GM18870 (cell line): ENCODE data around the gene SLC25A4.

Experiments used
- ATAC-seq: cut with Tn5 transposase; IDR thresholded peaks from one replicate; pipeline ENCODE4 v1.9.1; 2021; ENCODE audit warnings: moderate library complexity; ENCODE audit not compliant: unreplicated experiment

Gene SLC25A4

DNA sequence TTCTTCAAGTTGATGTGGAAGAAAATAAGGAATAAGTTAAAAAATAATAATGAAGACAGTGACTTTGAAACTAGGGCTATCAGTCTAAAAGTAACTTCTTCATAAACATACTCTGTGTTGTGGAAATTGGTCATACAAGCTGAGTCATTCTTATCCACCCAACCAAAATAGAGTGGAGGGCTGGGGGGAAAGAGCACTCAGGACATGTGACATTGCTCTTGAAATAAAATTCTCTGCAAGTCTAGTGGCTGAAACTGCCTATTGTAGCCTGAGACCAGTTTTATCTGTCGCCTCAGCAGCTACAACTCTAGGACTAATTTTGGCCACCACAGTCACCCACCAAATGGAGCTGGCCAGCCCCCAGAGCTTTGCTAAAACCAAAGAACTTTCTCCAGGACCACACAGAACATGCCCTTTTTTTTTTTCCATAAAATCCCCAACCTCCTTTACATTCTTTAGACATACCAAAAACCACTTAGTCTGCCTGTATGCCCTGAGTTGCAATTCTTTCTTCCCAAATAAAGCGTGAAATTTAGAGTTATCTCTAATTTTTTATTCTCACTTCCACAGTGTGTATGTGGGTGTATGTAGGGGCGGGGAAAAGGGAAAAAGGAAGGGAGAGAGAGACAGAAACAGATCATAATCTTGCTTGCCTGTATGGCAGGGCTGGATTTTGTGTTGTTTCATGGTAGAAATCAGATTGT lies 23.0 kb upstream of the SLC25A4 start:
- no peak for ATAC-seq

DNA sequence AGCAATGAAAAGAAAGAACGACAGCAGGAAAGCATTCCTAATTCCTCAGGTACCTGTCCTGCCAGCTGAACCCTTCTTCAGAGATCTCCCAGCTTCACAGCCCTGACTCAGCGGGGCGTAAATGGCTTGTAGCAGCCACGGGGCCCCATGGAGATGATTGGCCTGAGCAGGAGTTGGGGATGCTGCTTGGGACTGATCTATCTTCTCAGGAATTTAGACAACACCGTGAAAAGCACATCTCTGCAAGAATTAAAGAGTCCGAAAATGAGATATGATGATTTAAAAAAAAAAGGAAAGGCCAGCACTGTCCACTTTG lies 22.5 kb upstream of the SLC25A4 start:
- ATAC-seq = no peak

DNA sequence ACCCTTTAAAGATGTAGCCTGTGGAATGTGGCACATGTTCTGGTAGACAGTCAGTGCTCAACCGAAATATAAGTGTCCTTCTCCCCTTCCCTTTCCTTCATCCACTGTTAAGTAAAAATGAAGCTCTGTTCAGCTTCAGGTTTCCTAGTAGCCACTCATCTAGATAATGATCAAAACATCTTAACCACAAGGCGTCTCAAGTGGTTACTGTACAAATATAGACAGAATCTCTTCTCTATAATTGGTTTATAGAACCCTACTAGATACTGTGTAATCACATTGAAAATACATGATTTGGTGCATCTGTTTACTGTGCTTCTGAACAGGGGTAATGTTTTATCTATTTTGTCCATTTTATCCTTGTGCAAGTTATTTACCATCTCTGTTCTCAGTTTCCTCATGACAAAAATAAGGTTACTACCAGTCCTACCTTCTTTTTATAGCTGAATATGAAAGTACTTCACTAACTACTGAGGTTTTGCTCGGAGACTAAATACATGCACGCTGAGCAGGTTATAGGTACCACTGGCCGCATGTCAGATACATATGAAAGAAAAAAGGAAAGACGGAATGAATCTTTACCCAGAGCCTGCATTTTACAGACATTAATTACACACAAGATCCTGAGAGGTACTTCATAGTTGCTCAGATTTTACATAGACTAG lies 20.3 kb upstream of the SLC25A4 start:
- ATAC-seq = no peak

DNA sequence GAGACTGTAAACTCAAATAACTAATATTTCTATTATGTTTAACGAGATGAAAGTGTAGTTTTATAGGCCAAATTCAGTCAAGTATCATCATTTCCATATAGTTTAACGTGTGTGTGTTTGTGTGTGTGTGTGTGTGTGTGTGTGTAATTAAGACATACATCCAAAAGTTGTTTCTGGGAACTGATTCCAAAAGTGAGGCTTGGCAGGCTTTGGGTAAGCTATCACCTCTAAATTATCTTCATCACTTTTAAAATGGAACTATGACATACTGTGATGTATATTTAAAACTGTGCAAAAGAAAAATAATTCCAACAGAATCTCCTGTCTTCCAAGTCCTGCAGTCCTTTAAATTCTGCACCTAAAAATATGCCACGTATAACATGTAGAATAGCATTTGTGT lies 19.1 kb upstream of the SLC25A4 start:
- ATAC-seq = no peak

DNA sequence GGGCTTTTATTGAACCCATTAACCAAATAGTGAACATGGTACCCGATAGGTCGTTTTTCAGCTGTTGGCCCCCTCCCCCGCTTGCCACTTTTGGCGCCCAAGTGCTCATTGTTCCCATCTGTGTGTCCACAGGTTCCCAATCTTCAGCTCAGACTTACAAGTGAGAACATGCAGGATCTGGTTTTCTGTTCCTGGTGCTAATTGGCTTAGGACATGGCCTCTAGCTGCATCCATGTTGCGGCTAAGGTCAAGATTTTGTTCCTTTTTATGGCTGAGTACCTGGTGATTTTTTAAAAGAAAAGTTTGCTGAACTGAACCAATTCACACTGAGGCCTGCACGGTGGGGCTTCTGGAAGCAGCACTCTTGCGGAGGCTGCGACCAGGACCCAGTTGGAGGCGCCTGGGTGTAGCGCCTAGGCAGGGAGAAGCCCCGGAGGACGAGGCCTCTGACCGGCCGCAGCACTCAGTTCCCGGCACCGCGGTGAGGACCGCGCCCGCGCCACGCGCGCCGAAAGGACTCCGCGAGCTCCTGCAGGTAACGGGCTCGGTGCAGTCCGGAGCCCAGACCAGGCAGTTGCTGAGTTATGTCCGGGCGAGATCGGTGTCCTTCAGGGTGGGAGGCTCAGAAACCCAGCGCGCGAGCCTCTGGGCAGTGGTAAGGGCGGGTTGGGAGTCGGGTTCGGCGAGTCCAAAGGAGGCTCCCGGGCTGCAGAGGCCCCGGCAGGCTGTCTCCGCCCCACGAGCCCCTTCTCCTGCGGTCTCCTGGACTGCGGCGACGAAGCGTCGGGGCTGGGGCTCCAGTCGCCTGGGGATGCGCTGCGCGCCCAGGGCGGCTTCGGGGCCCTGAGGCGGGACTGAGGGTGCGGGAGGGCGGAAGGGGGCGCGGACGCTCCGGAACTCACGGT lies 15.8 kb upstream of the SLC25A4 start:
- ATAC-seq = no peak

DNA sequence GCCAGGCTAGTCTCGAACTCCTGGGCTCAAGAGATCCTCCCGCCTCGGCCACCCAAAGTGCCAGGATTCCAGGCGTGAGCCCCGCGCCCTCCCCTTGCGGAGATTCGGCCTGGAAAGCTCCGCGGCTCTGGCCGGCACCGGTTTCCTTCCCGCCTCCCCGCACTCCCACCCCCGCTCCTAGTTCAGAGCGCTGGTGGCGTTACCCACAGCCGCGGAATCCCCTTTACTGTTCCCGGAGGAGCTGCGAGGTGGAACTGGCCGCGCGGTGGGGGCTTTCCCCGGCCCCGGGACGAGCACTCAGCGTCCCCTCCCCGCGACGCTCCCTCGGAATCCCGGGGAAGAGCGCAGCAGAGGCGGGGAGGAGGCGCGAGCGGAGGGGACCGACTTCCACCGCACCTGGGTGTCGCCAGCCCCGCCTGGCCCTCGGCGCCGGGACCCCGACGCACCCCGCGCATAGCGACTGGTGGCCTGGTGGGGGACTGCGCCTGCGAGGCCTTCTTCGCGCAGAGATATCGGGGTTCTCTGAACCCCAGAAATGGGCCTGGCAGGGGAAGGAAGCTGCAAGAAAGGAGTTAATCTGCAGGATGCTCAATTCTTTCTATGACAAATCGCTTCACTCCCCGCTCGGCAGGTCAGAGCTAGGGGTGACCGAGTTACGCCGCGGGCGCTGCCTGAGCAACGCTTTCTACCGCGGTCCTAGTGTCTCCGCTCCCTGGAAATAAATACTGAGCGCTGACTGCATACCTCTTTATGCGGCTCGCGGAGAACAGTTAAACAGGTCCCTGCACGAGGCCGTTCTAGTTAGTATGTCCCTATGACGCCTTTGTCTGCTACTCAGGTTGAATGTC lies 14.6 kb upstream of the SLC25A4 start:
- ATAC-seq = no peak

DNA sequence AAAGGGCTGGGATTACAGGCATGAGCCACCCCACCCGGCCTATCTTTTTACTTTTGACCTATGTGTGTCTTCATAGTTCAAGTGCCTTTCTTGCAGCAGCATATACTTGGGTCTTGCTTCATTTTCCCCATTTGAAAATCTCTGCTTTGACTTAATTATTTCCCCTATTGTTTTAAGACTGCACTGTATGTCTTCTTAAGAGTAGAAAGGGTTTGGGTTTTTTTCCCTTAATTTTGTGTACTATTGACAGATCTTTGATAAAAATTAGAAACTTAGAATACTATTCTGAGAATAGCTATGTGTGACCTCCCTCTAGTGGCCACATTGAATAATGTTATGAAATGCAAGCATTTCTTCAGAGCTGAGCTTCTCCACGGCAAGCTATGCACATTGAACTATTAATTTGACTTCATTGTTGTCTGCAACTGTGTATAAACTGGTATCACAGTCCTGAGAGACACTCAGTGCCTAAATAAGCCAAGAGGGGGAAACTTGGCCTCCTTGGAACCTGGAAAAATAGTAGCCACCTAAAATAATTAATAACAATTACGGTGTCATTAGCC lies 8.7 kb upstream of the SLC25A4 start:
- ATAC-seq = no peak

DNA sequence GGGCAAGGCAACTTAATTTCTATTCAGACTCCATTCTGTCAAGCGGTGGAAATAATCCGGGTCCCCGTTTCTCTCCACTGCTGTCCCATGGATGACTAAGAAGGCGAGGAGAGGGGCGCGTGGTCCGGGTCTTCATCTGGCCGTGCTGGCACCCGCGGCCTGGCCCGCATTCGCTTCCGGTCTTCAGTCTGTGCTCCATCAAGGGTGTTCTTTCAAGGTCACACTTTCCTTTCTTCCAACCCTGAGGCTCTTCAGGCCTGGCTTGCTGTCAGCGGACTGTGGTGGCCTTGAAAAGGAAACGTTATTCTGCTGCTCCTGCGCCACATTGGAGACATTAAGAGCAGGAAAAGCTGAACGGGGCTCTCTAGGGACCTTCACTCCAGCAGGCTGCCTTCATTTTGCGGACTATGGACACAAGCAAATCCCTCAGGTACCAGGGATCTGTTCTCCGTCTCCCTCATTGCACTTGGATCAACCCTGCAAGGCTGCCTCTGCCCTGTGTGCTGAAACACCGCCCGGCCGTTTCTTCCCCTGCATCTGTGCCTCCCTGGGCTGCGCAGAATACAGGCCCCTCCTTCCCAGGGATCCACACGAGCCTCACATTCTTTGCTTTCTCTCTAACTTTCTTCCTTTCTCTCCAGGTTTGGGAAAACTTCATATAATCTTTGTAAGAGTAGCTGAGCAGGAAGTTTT lies 5.7 kb upstream of the SLC25A4 start:
- ATAC-seq = no peak

DNA sequence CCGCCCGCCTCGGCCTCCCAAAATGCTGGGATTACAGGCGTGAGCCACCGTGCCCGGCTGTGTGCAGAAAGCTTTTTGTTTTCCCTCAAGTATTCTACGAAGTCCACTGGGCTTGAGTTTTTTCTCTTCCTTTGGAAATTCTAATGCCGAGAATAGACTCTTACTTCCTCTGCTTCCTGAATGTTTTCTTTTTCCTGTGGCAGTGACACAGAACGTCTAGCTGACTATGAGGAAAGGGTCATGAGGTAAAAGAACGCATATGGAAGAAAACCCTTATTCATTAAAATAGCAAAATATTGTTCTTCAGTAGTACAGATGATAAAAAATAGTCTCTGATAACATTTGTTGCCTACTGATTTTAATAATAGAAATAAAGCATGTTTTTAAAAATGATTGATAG lies 4.9 kb upstream of the SLC25A4 start:
- no peak for ATAC-seq

DNA sequence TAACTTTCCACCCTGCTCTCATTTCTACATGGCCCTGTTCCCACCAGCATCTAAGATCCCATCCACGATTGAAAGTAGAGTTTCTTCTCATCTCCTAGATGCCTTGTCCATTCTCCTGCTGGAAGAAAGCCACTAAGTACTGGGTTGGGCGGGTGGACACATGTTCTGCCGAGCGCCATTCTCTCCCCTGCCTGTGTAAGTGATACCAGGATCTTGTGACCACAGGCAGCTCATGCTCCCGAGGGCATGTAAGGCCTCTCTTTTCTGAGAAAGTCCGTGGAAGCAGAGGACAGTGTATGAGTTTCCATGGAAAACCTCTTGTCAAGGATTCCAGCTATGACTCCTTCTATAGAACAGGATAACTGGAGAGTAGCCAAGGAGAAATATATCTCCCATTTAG lies 3.3 kb upstream of the SLC25A4 start:
- ATAC-seq = no peak

DNA sequence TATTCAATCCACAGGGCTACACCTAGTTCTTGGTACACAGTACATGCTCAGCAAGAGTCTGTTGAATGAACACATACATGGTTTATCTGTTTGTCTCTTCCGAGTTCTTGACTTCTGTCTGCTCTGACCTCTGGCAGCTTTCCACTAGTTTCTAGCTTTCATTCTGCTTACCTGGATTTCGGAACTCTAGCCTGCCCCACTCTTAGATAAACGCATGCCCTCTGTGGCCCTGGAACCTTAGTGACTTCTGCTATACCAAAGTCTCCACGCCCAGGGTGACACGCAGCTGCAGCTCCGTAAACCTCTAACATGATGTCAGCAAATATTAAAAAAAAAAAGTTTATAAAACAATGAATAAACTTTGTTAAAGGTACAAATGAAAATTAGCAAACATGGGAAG lies 1.3 kb upstream of the SLC25A4 start:
- ATAC-seq = no peak

DNA sequence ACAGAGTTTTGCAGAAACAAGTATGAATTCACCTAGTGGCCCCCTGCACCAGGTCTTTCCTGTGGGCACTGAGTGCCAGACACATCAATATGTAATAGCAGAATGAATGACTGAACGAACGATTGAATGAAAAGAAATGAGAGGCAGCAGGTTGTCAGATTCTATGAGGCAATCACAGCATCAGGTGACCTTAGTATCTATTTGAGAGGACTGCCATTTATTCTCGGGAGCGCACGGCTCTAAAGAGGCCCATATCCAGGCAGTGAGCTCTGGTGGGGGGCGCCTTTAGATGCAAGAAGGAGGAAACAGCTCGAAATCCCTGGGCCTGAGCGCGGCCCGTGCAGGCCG lies 528 bp upstream of the SLC25A4 start:
- peak; percentile 17 for ATAC-seq

DNA sequence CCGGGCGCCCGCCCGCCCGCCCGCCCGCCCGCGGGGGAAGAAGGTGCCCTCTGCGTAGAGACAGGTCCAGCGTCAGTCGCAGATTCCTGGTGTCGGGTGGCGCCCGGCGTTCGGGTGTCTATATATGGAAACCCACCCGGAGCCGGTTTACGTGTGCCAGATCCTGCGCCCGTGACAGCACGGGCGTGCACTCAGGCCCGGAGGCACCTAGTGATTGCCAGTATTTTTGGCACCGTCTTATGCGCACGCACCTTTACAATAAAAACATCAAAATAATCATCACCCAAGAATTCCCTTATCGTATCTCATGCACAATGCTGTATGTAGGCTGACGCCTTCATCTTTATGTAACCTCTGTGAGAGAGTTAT lies 519 bp downstream of the SLC25A4 start:
- peak; percentile 2 for ATAC-seq

DNA sequence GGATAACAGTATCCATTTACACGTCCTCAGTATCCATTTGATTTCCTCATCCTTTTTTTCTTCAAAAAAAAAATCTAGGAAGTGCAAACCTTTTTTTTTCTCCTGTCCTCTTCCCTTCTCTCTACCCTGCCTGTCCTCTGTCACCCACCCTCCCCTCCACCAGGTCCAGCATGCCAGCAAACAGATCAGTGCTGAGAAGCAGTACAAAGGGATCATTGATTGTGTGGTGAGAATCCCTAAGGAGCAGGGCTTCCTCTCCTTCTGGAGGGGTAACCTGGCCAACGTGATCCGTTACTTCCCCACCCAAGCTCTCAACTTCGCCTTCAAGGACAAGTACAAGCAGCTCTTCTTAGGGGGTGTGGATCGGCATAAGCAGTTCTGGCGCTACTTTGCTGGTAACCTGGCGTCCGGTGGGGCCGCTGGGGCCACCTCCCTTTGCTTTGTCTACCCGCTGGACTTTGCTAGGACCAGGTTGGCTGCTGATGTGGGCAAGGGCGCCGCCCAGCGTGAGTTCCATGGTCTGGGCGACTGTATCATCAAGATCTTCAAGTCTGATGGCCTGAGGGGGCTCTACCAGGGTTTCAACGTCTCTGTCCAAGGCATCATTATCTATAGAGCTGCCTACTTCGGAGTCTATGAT lies 1.7 kb downstream of the SLC25A4 start:
- ATAC-seq = no peak

DNA sequence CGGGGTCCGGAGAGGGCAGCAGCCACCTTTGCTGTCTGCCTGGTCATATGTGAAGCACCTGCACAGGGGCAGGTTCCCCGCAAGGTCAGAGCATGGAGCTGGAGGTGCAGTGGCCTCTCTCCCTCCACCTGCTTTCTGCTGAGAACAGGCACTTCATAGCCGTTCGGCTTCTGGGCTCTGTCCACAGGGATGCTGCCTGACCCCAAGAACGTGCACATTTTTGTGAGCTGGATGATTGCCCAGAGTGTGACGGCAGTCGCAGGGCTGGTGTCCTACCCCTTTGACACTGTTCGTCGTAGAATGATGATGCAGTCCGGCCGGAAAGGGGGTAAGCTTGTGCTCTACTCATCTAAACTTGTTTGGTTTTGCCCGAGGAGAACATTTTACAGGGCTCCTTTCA lies 2.5 kb downstream of the SLC25A4 start:
- no peak for ATAC-seq

DNA sequence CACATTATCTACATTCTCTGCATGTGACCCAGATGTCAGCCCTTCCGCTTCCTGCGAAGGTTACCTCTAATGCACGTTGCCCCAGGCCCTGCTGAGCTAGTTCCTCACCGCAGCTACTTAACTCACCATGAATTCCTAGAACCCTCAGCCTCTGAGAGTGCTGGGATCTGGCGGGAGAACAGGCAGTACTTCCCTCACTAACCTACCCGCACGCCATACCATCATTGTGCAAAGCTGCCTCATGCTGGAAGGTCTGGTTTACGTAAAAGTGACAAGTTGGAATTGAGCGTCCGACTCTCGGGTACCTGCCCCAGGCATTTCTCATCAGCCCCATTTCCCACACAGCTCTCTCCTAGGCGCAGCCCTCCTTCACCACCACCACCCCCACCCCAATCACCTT lies 6.3 kb downstream of the SLC25A4 start:
- no peak for ATAC-seq

DNA sequence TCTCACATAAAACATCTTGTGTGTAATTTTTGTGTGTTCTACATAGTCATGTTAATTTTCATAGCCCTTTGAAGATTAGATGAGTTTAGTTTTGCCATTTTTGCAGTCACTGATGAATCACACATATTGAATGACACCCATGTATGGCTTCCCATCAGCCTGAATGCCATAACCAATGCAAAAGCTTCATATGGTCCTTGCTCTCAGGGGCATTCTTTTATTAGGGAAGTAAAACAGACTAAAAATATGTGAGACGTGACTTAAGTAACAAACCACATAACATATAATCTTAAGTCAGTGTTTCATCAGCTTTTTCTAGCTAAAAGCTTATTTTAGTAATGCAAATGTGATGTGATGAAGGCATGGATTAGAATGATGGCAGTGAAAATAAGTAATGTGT lies 8.2 kb downstream of the SLC25A4 start:
- ATAC-seq = no peak

DNA sequence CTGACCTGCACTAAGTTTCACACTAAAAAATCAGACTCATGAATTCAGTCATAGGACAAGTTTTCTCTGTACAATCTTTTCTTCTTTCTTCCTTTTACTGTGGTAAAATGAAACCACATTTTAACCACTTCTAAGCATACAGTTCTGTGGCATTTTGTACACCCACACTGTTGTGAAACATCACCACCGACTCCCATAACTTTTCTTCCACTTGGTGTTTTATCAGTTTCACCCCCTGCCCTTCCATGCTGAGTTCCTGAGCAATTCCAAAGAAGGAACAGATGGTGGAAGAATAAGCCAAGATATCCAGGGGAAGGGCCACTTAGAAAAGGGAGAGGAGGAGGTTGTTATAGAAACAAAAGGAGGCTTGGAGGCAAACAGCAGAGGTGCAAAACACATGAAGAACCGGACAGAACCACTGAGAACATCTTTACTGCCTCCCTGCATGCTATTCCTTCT lies 22.6 kb downstream of the SLC25A4 start:
- ATAC-seq = peak; percentile 95

DNA sequence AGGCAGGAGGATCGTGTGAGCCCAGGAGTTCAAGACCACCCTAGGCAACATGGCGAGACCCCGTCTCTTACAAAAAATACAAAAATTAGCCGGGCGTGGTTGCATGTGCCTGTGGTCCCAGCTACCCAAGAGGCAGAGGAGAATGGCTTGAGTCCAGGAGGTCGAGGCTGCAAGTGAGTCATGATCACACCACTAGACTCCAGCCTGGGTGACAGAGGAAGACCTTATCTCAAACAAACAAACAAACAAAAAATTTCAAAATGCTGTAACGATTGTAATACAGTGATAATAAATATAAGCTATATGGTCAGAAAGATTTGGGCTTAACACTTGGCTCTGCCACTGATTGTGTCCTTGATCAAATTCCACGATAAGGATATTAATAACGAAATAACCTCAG lies 24.2 kb downstream of the SLC25A4 start:
- no peak for ATAC-seq
